ENCODE results near the gene MOV10. TPM values are rescaled to one million over a fixed set of nuclear protein-coding genes. Genes with fewer than 3 reads are reported as not detected.

Gene MOV10
- total RNA-seq, 2 donors from 2014 or later, result 28.3 to 31.9 TPM

- Histone ChIP-seq H3K4me3 (peak overlapping the region; percentile 95), H3K4me1 (ENCODE audit: control insufficient read depth in 1 of 2, low read depth in 2 of 2) (peaks cover 11 to 24% of the 10 kb centered on the region in 2 donors), H3K9me3 (no peaks in the 10 kb centered on the region), H3K27me3 (replicated peaks; ENCODE audit: insufficient read depth) (no peaks in the 10 kb centered on the region), H3K36me3 (peaks cover 6% of the 10 kb centered on the region), H3K27ac (peak overlapping the region; percentile 75 to 86)
- ATAC-seq (ENCODE audit: insufficient number of reproducible peaks, low FRiP score, low read depth), result peak; percentile 63
- TF ChIP-seq CTCF (IDR thresholded peaks at IDR 0.05), result peak; percentile 54
- no peak for DNase-seq (ENCODE audit: low spot score)
These were observed 643 bp upstream of the MOV10 start for GRCh38 chr1:112673592-112674439.

GRCh38 chr1:112674986-112675727 is 698 bp downstream of the MOV10 start:
- no peak for TF ChIP-seq CTCF (IDR thresholded peaks at IDR 0.05)
- Histone ChIP-seq H3K4me1 (ENCODE audit: control insufficient read depth in 1 of 2, low read depth in 2 of 2) (peaks cover 11 to 24% of the 10 kb centered on the region in 2 donors), H3K4me3 (peak overlapping the region; percentile 95), H3K27ac (peak overlapping the region; percentile 75 to 86), H3K27me3 (replicated peaks; ENCODE audit: insufficient read depth) (no peaks in the 10 kb centered on the region), H3K9me3 (no peaks in the 10 kb centered on the region), H3K36me3 (no peaks in the 10 kb centered on the region)
- DNase-seq (ENCODE audit: low spot score), result no peak
- no peak for ATAC-seq (ENCODE audit: insufficient number of reproducible peaks, low FRiP score, low read depth)

- no peaks in the 10 kb centered on the region for H3K36me3 ChIP-seq
- ATAC-seq (ENCODE audit: insufficient number of reproducible peaks, low FRiP score, low read depth) (no peak), DNase-seq (ENCODE audit: low spot score) (no peak)
- H3K9me3 ChIP-seq, result no peaks in the 10 kb centered on the region
- peak overlapping the region; percentile 75 to 86 for H3K27ac ChIP-seq
- H3K4me3 ChIP-seq, result peak overlapping the region; percentile 95
- H3K4me1 ChIP-seq (ENCODE audit: control insufficient read depth in 1 of 2, low read depth in 2 of 2), result peaks cover 11 to 24% of the 10 kb centered on the region in 2 donors
- TF ChIP-seq CTCF (IDR thresholded peaks at IDR 0.05), result no peak
- H3K27me3 ChIP-seq (replicated peaks; ENCODE audit: insufficient read depth), result no peaks in the 10 kb centered on the region
These were observed 1.4 kb downstream of the MOV10 start for GRCh38 chr1:112675728-112676381.

- Histone ChIP-seq H3K27me3 (replicated peaks; ENCODE audit: insufficient read depth) (no peaks in the 10 kb centered on the region), H3K4me3 (no peak overlapping the region), H3K27ac (no peak overlapping the region), H3K9me3 (no peaks in the 10 kb centered on the region), H3K4me1 (ENCODE audit: control insufficient read depth in 1 of 2, low read depth in 2 of 2) (peaks cover 11 to 24% of the 10 kb centered on the region in 2 donors), H3K36me3 (no peaks in the 10 kb centered on the region)
- DNase-seq (ENCODE audit: low spot score) (no peak), ATAC-seq (ENCODE audit: insufficient number of reproducible peaks, low FRiP score, low read depth) (no peak)
- no peak for TF ChIP-seq CTCF (IDR thresholded peaks at IDR 0.05)
These were observed 2.1 kb downstream of the MOV10 start for GRCh38 chr1:112676543-112676942.

GRCh38 chr1:112677501-112677900 is 3.0 kb downstream of the MOV10 start:
- H3K36me3 ChIP-seq, result no peaks in the 10 kb centered on the region
- no peak for TF ChIP-seq CTCF (IDR thresholded peaks at IDR 0.05)
- no peak overlapping the region for H3K27ac ChIP-seq
- no peaks in the 10 kb centered on the region for H3K9me3 ChIP-seq
- H3K4me1 ChIP-seq (ENCODE audit: control insufficient read depth in 1 of 2, low read depth in 2 of 2), result peaks cover 11 to 24% of the 10 kb centered on the region in 2 donors
- H3K27me3 ChIP-seq (replicated peaks; ENCODE audit: insufficient read depth), result no peaks in the 10 kb centered on the region
- ATAC-seq (ENCODE audit: insufficient number of reproducible peaks, low FRiP score, low read depth), result no peak
- no peak overlapping the region for H3K4me3 ChIP-seq
- no peak for DNase-seq (ENCODE audit: low spot score)
